Mononuclear cell (primary cell): ENCODE data around the gene COIL. TPM values are rescaled to one million over a fixed set of nuclear protein-coding genes. Genes with fewer than 3 reads are reported as not detected.
"Not testable (repeated sequence)": the region's sequence is repeated elsewhere in the genome, so short reads cannot be mapped to it uniquely, and the experiment has no call there.

Experiments used
- H3K27me3 ChIP-seq: 2 replicates; pipeline ENCODE4 v1.6.0; 2011; ENCODE audit warnings: low read length, control low read depth; ENCODE audit not compliant: insufficient read depth
- H3K4me1 ChIP-seq: 2 replicates; pipeline ENCODE4 v1.5.1; 2011; ENCODE audit warnings: mild to moderate bottlenecking, low read length, control low read depth; ENCODE audit not compliant: insufficient read depth
- H3K4me3 ChIP-seq: 2 replicates; pipeline ENCODE4 v1.5.1; 2011; ENCODE audit warnings: mild to moderate bottlenecking, low read length, moderate library complexity
- H3K9me3 ChIP-seq: 2 replicates; pipeline ENCODE4 v1.5.1; 2011; ENCODE audit warnings: low read depth, mild to moderate bottlenecking, control low read depth, low read length
- total RNA-seq: library from RNA; depleted of rRNA; stranded (reverse); fragments of >200 nt; gene quantifications from one replicate; pipeline ENCODE4 v1.2.3, GENCODE V29; 2012

Gene COIL
- total RNA-seq, 1 donor = 26.6 TPM

DNA sequence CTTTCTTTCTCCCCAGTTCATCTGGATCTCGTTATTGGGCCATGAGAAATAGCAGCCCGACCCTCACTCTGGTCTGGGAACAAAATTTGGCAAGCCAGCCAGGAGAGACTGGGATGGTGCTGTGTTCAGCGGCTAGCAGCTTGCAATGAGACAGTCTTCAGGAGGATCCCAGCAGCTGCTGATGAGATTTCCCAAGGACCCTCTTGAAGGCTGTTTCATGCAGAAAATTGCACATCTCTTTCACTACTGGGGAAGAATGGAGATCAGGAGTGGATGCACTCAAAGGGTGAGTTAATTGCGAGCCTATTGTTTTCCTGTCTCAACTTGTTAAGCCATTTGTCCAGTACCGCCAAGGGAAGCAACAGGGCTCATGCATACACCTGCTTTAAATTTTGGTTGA is 5.5 kb upstream of the COIL start:
- Histone ChIP-seq H3K4me3 (no peak overlapping the region), H3K4me1 (no peaks in the 10 kb centered on the region), H3K9me3 (no peaks in the 10 kb centered on the region), H3K27me3 (no peaks in the 10 kb centered on the region)

DNA sequence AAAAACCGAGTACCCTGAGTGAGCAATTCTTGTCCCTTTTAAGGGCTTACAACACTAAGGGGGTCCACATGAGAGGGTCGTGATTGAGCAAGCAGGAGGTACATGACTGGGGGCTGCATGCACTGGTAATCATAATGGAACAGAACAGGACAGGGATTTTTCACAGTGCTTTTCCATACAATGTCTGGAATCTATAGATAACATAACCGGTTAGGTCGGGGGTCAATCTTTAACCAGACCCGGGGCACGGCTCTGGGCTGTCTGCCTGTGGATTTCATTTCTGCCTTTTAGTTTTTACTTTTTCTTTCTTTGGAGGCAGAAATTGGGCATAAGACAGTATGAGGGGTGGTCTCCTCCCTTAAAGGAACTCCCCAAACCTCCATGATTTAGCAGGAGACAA is 4.8 kb upstream of the COIL start:
- H3K9me3 ChIP-seq, H3K27me3 ChIP-seq, H3K4me1 ChIP-seq, H3K4me3 ChIP-seq: not testable (repeated sequence)

DNA sequence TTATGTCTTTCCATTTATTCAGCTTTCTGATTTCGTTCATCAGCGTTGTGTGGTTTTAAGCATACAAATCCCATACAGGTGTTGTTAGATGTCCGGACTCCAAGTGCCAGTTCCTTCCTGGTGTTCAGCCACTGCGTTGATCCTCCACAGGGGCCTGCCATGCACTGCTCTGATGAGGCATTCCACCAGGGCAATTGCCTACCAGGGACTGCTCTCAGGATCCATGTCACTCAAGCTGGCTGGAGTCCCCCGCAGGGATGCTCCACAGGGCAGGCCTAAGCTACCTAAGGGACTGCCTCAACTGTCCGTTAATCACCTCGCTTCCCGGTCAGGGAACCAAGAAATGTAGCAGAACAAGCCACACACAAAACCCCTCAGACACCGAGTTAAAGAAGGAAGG is 4.4 kb upstream of the COIL start:
- not testable (repeated sequence) for H3K9me3 ChIP-seq, H3K4me1 ChIP-seq, H3K4me3 ChIP-seq, H3K27me3 ChIP-seq

DNA sequence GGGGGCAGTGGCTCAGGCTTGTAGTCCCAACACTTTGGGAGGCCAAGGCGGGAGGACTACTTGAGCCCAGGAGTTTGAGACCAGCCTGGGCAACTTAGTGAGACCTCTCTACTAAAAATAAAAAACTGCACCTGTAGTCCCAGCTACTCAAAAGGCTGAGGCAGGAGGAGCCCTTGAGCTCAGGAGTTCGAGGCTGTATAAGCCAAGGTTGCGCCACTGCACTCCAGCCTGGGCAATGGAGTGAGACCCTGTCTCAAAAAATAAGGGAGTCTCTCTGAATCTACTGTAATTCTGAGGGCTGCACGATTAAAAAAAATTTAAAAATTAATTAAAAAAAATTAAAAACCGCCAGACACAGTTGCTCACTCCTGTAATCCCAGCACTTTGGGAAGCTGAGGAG is 3.9 kb downstream of the COIL start:
- no peak overlapping the region for H3K4me3 ChIP-seq
- H3K27me3 ChIP-seq = no peaks in the 10 kb centered on the region
- peaks cover 16% of the 10 kb centered on the region for H3K4me1 ChIP-seq
- H3K9me3 ChIP-seq = no peaks in the 10 kb centered on the region

DNA sequence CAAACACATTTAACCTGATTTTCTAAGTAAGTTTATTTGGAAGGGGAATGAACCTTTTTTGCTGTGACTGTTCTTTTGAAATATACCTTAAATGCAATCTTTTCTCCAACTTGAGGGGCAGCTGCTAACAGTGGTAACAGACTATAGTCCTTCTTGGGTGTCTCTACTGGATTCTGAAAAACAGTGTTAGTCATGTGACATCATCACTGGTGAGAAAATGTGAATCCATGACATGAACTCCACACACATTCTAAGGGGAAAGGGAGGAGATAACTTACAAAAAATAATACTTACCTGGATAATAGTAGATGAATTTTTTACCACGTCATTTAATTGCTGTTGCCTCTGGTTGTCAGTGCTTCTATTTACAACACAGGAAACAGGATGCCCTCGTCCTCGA is 11.3 kb downstream of the COIL start:
- Histone ChIP-seq H3K4me3 (no peak overlapping the region), H3K9me3 (no peaks in the 10 kb centered on the region), H3K4me1 (no peaks in the 10 kb centered on the region), H3K27me3 (no peaks in the 10 kb centered on the region)

DNA sequence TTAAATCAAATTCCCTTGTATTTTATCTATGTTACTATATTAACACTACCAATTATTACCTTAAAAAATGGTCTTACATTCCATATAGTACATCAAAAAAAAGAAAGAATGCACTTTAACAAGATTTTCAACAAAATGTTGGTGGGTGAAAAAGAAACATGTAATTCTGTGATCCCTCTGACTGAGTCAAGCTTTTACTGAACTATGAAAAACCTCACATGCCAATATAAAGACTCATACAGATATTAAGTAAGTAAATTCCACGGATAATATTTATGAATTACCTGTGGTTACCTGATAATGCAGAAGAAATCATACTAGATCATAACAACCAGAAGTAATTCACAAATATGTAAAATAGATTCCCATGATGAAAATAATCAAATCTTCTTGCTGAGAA is 12.4 kb downstream of the COIL start:
- Histone ChIP-seq H3K27me3 (no peaks in the 10 kb centered on the region), H3K4me3 (no peak overlapping the region), H3K9me3 (no peaks in the 10 kb centered on the region), H3K4me1 (no peaks in the 10 kb centered on the region)

DNA sequence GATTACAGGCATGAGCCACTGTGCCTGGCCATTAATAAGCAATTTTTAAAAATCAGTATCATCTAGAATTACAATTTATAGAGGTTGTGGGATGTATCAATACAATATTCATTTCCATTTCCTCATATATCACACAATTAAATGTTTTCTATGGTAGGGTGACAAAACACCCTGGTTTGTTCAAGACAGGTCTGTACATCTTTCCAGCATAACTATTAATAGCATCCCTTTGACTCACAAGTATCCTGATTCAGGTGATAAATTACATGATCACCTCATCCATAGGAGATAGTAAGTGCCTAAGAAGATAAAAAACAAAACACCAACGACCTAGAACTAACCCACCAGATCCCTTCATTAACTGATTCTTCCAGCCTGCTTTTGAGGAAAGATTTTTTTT is 13.1 kb downstream of the COIL start:
- H3K27me3 ChIP-seq = no peaks in the 10 kb centered on the region
- H3K4me3 ChIP-seq = no peak overlapping the region
- H3K9me3 ChIP-seq = no peaks in the 10 kb centered on the region
- H3K4me1 ChIP-seq = no peaks in the 10 kb centered on the region

DNA sequence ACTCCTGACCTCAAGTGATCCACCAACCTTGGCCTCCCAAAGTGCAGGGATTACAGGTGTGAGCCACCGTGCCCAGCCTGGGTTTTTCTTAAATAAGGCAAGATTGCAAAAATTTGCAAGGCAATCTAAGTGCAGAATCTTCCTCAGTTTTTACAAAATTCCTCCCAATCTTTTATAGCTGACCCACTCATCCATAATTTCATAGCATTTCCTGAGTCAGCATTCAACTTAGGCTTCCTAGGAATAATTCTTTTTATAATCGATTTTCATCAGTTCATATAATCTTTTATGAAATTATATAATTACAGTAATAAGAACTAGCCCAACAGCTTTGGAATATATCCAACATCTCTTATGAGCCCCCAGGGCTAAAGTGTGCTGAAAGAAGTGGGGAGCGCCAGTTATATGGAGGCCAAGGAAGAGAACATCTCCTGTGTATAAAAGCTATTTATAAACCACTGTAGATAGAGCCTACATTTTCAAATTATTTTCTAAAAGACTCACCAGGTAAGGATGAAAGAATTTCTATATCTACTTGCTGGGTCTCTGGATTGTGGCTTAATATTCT is 14.8 kb downstream of the COIL start:
- Histone ChIP-seq H3K4me1 (no peaks in the 10 kb centered on the region), H3K4me3 (no peak overlapping the region), H3K9me3 (no peaks in the 10 kb centered on the region), H3K27me3 (no peaks in the 10 kb centered on the region)

DNA sequence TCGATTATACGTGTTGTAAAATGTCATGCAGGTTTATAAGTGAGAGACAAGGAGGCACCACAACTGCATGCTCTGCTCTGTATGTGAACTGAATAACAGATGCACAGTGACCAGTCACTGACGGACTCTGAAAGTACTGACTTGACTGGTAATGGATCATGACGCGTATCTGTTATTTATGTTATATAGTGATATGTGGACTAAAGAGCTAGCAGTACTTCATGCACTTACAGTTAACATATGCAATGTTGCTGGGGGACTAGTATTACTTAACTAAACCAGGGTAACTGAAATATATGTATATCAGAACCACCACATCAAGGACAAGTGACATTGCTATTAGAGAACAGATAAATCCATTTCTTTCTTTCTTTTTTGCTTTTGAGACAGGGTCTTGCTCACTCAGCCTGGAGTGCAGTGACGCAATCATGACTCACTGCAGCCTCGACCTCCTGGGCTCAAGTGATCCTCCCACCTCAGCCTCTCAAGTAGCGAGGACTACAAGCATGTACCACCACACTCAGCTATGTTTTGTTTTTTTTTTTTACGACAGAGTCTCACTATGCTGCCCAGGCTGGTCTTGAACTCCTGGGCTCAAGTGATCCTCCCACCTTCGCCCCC is 17.2 kb downstream of the COIL start:
- Histone ChIP-seq H3K9me3 (no peaks in the 10 kb centered on the region), H3K4me3 (no peak overlapping the region), H3K27me3 (no peaks in the 10 kb centered on the region), H3K4me1 (no peaks in the 10 kb centered on the region)

DNA sequence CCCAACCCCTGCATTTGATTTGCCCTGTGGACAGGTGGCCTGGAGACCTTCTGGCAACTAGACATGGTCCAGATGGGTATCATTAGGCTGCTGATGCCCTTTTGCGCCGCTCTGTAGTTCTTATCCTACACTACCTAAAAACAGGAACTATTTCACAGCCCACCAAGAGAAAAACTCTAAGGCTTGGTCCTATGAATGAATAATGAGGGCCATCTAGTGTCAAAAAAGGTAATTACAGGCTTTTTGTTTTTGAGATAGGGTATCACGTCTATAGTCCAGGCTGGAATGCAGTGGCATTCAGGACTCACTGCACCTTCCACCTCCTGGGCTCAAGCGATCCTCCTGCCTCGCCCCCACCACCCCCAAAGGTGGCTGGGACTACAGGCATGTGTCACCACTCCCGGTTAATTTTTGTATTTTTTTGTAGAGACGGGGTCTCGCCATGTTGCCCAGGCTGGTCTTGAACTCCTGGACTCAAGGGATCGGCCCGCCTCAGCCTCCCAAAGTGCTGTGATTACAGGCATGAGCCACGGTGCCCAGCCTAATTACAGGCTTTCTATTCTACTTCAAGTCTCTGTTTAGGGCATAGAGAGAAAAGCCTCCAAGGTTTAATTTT is 20.9 kb downstream of the COIL start:
- Histone ChIP-seq H3K9me3 (no peaks in the 10 kb centered on the region), H3K27me3 (no peaks in the 10 kb centered on the region), H3K4me3 (no peak overlapping the region), H3K4me1 (no peaks in the 10 kb centered on the region)

DNA sequence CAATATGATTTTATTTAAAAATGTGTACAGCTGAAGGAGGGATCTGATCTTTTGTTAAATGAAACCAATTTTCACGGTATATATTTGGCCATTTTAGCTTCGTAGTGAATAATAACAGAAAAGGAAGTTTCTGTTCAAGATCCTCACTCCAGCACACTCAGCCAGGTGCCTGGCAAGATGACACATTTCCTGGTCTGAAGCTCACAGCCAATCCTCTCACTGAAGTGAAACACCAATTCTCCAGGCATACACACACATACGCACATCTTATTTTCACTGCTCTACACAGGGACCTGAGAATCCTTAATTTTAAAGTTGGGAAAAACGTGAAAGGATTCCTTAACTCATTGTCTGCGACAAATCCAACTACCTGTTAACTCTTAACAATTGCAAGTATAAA is 22.6 kb downstream of the COIL start:
- not testable (repeated sequence) for H3K27me3 ChIP-seq, H3K9me3 ChIP-seq, H3K4me3 ChIP-seq, H3K4me1 ChIP-seq

DNA sequence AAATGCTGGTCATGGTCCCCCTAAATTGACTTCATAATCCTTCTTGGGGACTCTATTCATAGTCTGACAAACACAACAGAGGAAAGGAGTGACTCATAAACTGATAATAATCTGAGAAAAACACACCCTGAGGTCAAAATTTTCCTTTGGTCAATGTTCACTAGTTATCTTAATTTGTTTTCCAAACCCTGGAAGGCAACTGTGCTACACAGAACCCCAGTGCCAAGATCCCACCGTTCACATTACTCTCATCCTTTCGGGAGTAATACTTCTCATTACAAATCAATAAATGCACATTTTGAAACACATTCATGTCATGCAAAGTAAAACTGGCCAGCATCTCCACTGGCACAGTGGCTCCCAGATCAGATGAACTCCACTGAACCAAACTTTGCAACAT is 23.2 kb downstream of the COIL start:
- Histone ChIP-seq H3K4me1 (no peaks in the 10 kb centered on the region), H3K9me3 (no peaks in the 10 kb centered on the region)

DNA sequence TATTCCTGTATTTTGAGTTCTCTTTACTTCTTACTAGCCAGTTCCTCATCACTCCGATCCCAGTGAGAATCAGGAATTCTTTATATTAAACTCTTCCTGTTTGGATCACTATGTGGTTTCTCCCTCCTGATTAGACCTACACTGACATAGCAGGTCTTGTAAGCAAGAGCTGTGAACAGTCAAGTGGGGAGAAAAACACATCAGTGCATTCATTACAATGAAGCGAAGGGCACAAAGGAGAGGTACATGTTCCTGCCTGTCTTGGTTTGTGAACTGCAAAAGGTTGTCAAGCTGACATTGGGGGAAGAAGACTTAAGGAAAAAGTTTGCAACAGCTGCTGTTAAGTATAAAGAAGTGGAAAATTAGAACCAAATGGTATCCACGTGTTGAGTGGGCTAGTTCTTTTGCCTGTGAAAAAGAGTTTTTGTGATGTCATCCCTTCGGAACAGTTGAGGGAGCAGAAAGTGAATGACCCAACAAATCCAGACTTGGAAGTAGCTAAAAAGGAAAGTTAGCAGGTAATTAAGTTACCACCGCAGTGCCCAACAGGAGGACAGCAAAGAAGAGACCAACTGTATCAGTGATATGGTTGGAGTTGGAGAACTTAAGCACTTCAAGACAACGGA is 24.0 kb downstream of the COIL start:
- H3K4me3 ChIP-seq = no peak overlapping the region
- no peaks in the 10 kb centered on the region for H3K9me3 ChIP-seq
- no peaks in the 10 kb centered on the region for H3K4me1 ChIP-seq
- H3K27me3 ChIP-seq = no peaks in the 10 kb centered on the region

More for the DNA sequence above, 23.2 kb downstream of the COIL start:
- H3K27me3 ChIP-seq = no peaks in the 10 kb centered on the region
- H3K4me3 ChIP-seq = no peak overlapping the region

DNA sequence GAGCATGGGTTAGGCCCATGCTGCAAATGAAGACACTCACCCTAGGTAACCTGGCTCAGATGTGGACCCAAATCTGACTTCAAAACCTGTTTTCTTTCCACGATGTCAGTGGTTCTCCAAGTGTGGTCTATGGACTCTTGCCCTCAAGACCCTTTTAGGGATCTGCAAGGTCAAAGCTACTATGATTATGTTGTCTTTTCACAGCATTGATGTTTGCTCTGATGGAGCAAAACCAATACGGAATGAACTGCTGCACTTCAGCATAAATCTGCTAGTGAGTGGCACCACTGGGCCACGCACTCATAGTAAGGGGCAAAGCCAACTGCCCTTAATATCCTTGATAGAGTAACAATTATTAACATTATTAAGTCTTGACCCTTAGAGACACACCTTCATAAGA is 25.4 kb downstream of the COIL start:
- H3K27me3 ChIP-seq = no peaks in the 10 kb centered on the region
- H3K4me3 ChIP-seq = no peak overlapping the region
- no peaks in the 10 kb centered on the region for H3K4me1 ChIP-seq
- peaks cover 9% of the 10 kb centered on the region for H3K9me3 ChIP-seq

DNA sequence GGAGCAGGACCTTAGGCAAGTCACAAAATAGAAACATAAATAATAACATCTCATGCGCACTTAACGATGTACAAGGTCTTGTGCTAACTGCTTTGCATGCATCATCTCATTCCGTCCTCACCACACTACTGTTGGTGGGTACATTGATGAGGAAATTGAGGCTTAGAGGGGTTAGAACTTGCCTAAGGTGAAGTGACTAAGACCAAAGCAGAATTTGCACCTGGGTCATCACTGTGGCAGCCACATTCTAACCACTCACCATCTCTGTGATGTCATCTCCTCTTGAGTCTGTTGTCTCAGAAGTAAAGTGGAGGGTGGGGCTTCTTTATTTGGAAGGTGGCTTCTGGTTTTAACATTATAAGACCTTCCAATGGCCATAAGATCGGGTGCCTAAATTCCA is 26.6 kb downstream of the COIL start:
- Histone ChIP-seq H3K27me3 (no peaks in the 10 kb centered on the region), H3K9me3 (peaks cover 13% of the 10 kb centered on the region)

DNA sequence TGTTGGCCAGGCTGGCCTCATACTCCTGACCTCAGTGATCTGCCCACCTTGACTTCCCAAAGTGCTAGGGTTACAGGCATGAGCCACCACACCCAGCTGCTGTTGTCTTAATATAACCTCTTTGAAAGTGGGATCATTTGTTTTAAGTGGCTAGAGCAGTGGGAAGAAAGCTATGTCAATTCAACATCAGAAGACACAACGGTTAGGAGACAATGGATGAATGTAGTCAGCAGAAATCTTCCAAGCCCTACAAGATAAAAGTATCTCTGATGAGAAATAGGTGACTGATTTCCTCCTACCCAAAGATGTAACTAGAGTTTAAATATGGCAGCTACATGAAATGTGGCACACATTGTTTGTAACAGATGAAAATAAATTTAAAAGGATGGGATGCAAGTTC is 27.0 kb downstream of the COIL start:
- Histone ChIP-seq H3K4me3 (no peak overlapping the region), H3K4me1 (no peaks in the 10 kb centered on the region)

More for the DNA sequence above, 26.6 kb downstream of the COIL start:
- no peaks in the 10 kb centered on the region for H3K4me1 ChIP-seq
- no peak overlapping the region for H3K4me3 ChIP-seq

More for the DNA sequence above, 27.0 kb downstream of the COIL start:
- Histone ChIP-seq H3K27me3 (no peaks in the 10 kb centered on the region), H3K9me3 (peaks cover 13% of the 10 kb centered on the region)
